ENCODE measurements around the gene LSM14A.

DNA sequence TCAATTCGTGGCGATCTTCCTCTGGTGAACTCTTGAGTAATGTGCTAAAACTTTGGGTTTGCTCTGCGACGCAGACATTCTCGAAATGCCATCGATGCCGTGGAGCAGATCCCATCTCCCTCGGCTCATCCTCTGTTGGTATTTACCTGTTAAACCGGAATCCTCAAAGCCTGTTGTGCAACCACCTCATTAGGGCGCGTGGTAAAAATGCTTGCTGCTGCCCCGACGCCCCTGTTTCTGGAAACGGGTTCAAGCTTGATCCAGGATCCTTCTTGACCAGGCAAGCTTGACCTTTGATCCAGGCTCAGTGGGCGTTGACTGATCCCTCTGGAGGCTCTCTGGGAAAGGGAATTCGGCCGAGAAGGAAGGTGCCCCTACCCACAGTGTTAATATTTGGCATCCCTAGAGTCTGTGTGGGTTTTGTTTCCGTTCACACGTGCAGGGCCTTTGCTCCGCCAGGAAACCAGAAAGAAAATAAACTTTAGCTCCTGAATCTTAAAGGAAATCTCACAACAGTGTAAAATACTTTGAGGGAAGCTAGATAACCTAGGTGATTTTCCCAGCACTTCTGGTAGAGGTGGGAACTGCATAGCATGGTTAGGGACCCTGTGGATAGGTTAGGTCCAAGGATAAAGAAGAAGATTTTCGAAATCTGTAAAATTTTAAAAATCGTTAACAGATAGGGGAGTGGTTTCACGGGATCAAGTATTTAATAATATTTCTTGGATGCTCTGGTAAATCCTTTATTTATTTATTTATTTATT lies 1.1 kb downstream of the LSM14A start:
- TF ChIP-seq, protein P1, sequence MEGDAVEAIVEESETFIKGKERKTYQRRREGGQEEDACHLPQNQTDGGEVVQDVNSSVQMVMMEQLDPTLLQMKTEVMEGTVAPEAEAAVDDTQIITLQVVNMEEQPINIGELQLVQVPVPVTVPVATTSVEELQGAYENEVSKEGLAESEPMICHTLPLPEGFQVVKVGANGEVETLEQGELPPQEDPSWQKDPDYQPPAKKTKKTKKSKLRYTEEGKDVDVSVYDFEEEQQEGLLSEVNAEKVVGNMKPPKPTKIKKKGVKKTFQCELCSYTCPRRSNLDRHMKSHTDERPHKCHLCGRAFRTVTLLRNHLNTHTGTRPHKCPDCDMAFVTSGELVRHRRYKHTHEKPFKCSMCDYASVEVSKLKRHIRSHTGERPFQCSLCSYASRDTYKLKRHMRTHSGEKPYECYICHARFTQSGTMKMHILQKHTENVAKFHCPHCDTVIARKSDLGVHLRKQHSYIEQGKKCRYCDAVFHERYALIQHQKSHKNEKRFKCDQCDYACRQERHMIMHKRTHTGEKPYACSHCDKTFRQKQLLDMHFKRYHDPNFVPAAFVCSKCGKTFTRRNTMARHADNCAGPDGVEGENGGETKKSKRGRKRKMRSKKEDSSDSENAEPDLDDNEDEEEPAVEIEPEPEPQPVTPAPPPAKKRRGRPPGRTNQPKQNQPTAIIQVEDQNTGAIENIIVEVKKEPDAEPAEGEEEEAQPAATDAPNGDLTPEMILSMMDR (conservative IDR thresholded peaks at IDR 0.05 in 1 of 2, IDR thresholded peaks at IDR 0.05 in 1 of 2; ENCODE audit: low read depth in 1 of 2, low read length in 2 of 2): no peak
- no peak for TF ChIP-seq EZH2 (IDR thresholded peaks at IDR 0.05; ENCODE audit: low read length, missing control alignments)
